Measurements from ENCODE around the gene ANKRD33B. TPM values are rescaled to one million over a fixed set of nuclear protein-coding genes. Genes with fewer than 3 reads are reported as not detected.

The ANKRD33B gene
- total and polyA plus RNA-seq, 2 of the 8 experiments (the other 6 are each of a cell fraction or from before 2014, with no cell fraction given) = 6.9 to 20.6 TPM

GRCh38 chr5:10595672-10596309, 31.9 kb downstream of the ANKRD33B start:
- Histone ChIP-seq H3K23me2 (ENCODE audit: low read depth, low read length) (no peaks in the 10 kb centered on the region), H4K91ac (replicated peaks; ENCODE audit: insufficient read length, low read length) (no peak overlapping the region), H3K79me1 (ENCODE audit: low read depth, low read length) (no peaks in the 10 kb centered on the region; the same call in 1 of the 2 replicates), H4K20me1 (replicated peaks in 1 of 2; ENCODE audit: control insufficient read depth in 1 of 2, insufficient read depth in 2 of 2, low read length in 2 of 2) (no peaks in the 10 kb centered on the region), H3K23ac (ENCODE audit: insufficient read length) (no peak overlapping the region), H3K27me3 (replicated peaks in 1 of 4; ENCODE audit: control insufficient read depth in 3 of 4, extremely low read depth in 1 of 4, insufficient read depth in 3 of 4, low read length in 3 of 4) (no peaks in the 10 kb centered on the region), H3K27ac (ENCODE audit: low read depth, low read length) (no peak overlapping the region), H2AFZ (ENCODE audit: low read length) (no peak overlapping the region), H4K8ac (ENCODE audit: extremely low read depth, insufficient read depth, low read length) (no peak overlapping the region), H2BK120ac (replicated peaks; ENCODE audit: low read depth, low read length) (no peak overlapping the region), H2BK15ac (ENCODE audit: low read length) (no peak overlapping the region), H3K4me3 (ENCODE audit: extremely low read depth in 1 of 4, insufficient read depth in 2 of 4, low read depth in 3 of 4, low read length in 4 of 4) (no peak overlapping the region), H3K56ac (replicated peaks; ENCODE audit: insufficient read length, low read depth, low read length) (no peak overlapping the region), H3K9ac (replicated peaks in 1 of 4; ENCODE audit: extremely low read depth in 1 of 4, low read depth in 3 of 4, low read length in 3 of 4) (no peak overlapping the region; a peak in 1 of 7 replicates), H2AK5ac (ENCODE audit: low read depth, low read length) (no peak overlapping the region), H3K9me3 (ENCODE audit: insufficient read depth in 2 of 2, low read depth in 1 of 2, low read length in 1 of 2) (no peaks in the 10 kb centered on the region), H2BK20ac (ENCODE audit: low read length) (no peak overlapping the region), H3K79me2 (ENCODE audit: control insufficient read depth in 1 of 2, insufficient read depth in 2 of 2, low read length in 2 of 2) (no peaks in the 10 kb centered on the region; a peak in 1 of 4 replicates), H3K4ac (replicated peaks; ENCODE audit: insufficient read length, low read depth, low read length) (no peak overlapping the region), H3K14ac (ENCODE audit: insufficient read length) (no peak overlapping the region), H3K36me3 (ENCODE audit: control insufficient read depth in 2 of 4, insufficient read depth in 4 of 4, low read length in 3 of 4) (no peaks in the 10 kb centered on the region), H3K4me2 (ENCODE audit: insufficient read depth in 1 of 2, low read depth in 2 of 2, low read length in 2 of 2) (no peak overlapping the region), H2BK12ac (ENCODE audit: low read depth, low read length) (no peak overlapping the region), H4K5ac (ENCODE audit: insufficient read length, low read depth, low read length) (no peak overlapping the region), H3K4me1 (replicated peaks in 1 of 4; ENCODE audit: control insufficient read depth in 3 of 4, insufficient read depth in 4 of 4, low read length in 3 of 4) (peaks cover 0 to 5% (median 0%) of the 10 kb centered on the region in 4 experiments; a peak in 1 of 7 replicates), H3K18ac (ENCODE audit: extremely low read depth, low read length) (no peak overlapping the region), H2BK5ac (ENCODE audit: low read depth, low read length) (no peak overlapping the region)
- POLR2A ChIA-PET (ENCODE audit: partially characterized antibody) = no interaction called here
- DNase-seq (ENCODE audit: low read depth in 1 of 2, low spot score in 2 of 2) (no peak), FAIRE-seq (no peak)
- 91% methylated on average over 8 of the region's 8 CpGs; no CpG with 5 or more reads in 1 of the 2 experiments for WGBS, 2 experiments (ENCODE audit: extremely low coverage in 1 of 2, insufficient coverage in 1 of 2, insufficient read length in 1 of 2, insufficient replicate concordance in 2 of 2, low coverage in 1 of 2, low lambda C conversion rate in 2 of 2, missing lambda C conversion rate in 1 of 2)
- TF ChIP-seq SAP30 (IDR thresholded peaks at IDR 0.05; ENCODE audit: insufficient read depth, insufficient replicate concordance, low read length) (no peak), SRF (IDR thresholded peaks at IDR 0.05; ENCODE audit: low read depth, low read length) (no peak)
- CTCF ChIA-PET (ENCODE audit: partially characterized antibody) = interaction anchor here (1.1 kb wide), 1 partner anchor 12 kb away, joined by 5 read pairs; no protein-coding TSS in a partner anchor
